Pancreas (tissue), 10 donors: ENCODE data around the gene DSC3. TPM values are rescaled to one million over a fixed set of nuclear protein-coding genes. Genes with fewer than 3 reads are reported as not detected.

ENCODE experiments used
- ATAC-seq, 4 donors: fragments of 200-7000 bp; cut with Tn5 transposase; one replicate each; pipeline versions ENCODE4 v1.8.0 to v1.9.1; 2020; ENCODE audit warnings: mild to moderate bottlenecking in 4 of 4, moderate library complexity in 4 of 4
- DNase-seq, 6 donors: peaks; one replicate each; pipeline ENCODE4 v3.0.0-alpha.2; 2020
- FAIRE-seq: peaks from 2 replicates; lab custom pipeline; 2012; peaks lifted over from hg19 to GRCh38; lab: Jason Lieb, UNC
- H3K27ac ChIP-seq, 4 donors: fragments of 200-600 bp; sonication (generic); 1 replicate in 3 of 4; 2 replicates in 1 of 4; pipeline versions ENCODE4 v1.5.0 to v1.8.0; 2020
- H3K27me3 ChIP-seq, 4 donors: fragments of 200-600 bp; one replicate each; pipeline ENCODE4 v1.8.0; 2021
- H3K36me3 ChIP-seq, 3 donors: fragments of 200-600 bp; sonication (generic) in 1 of 3; one replicate each; pipeline versions ENCODE4 v1.5.0 to v1.8.0; 2020 to 2021
- H3K4me1 ChIP-seq, 3 donors: fragments of 200-600 bp; one replicate each; pipeline ENCODE4 v1.8.0; 2021
- H3K4me3 ChIP-seq, 4 donors: fragments of 200-600 bp; sonication (generic) in 2 of 4; one replicate each; pipeline versions ENCODE4 v1.5.0 to v1.8.0; 2020 to 2021
- H3K9me3 ChIP-seq, 4 donors: fragments of 200-600 bp; one replicate each; pipeline ENCODE4 v1.8.0; 2021
- CTCF ChIP-seq, 4 donors: fragments of 200-600 bp; sonication (generic) in 3 of 4; IDR thresholded peaks; one replicate each; pipeline versions ENCODE4 v1.5.0 to v1.8.0; 2021; ENCODE audit warnings: antibody characterized with exemption in 4 of 4
- WGBS, 2 donors: extraction: QIAGEN DNeasy Blood & Tissue Kit; methylation state at CpG; one replicate each; pipeline ENCODE4 v1.1.7; 2013; 5-methylcytosine and 5-hydroxymethylcytosine counted together
- intact Hi-C, 3 donors: fragments of 100-400 bp; cut with DNase I; formaldehyde crosslinking; loops; one replicate each; pipeline versions ENCODE4 v1.11.1 to v1.14.2; 2022
- polyA plus RNA-seq, 2 donors: library from polyadenylated mRNA; stranded (reverse); fragments of 200-250 nt; gene quantifications; one replicate each; pipeline ENCODE4 v1.2.3, GENCODE V29; 2013
- total RNA-seq, 6 donors: library from RNA; stranded (reverse); fragmentation: NEBNext Ultra II Directional in 4 of 6; extraction: Animal tissue kit (Norgen Biotek cat#: 25700) in 4 of 6; gene quantifications; one replicate each; pipeline versions ENCODE4 v1.2.1 to v1.2.4, GENCODE V29; 2021 to 2023
- donor health status: healthy with polysubstance abuse.
- donor health status: DM: no; HTN: no; CAD: no; lungs with moderate emphysema.
- donor health status: DM: no; HTN: no; CAD: no.
- donor health status: control.
- donor health status: control.
- donor health status: Bipolar disorder and iron deficiency.
- donor health status: DM: yes; HTN: yes; CAD: no.
- donor health status: DM: no; HTN: no; CAD: no.
- donor health status: DM: no; HTN: no; CAD: no.
- donor health status: DM: yes; HTN: yes; CAD: no.

Gene DSC3
- total and polyA plus RNA-seq, 8 donors = 0.04 to 0.12 (median 0.06) TPM; not detected in 1

GRCh38 chr18:30997223-30997622 lies 45.3 kb downstream of the DSC3 start:
- DNase-seq (no peak), ATAC-seq (no peak), FAIRE-seq (no peak)
- H3K27me3 ChIP-seq = peaks cover 0 to 4% (median 0%) of the 10 kb centered on the region in 4 donors
- no peaks in the 10 kb centered on the region for H3K4me1 ChIP-seq
- H3K4me3 ChIP-seq = no peak overlapping the region
- H3K9me3 ChIP-seq = no peaks in the 10 kb centered on the region
- no peaks in the 10 kb centered on the region for H3K36me3 ChIP-seq
- WGBS, 2 donors = 51 to 59% methylated on average over 2 of the region's 2 CpGs
- intact Hi-C loops = no loop called here
- H3K27ac ChIP-seq = no peak overlapping the region
- TF ChIP-seq CTCF (IDR thresholded peaks at IDR 0.05) = no peak

- intact Hi-C loops = no loop called here
- ATAC-seq = no peak
- no peak for FAIRE-seq
- TF ChIP-seq CTCF (IDR thresholded peaks at IDR 0.05) = no peak
- Histone ChIP-seq H3K27ac (no peak overlapping the region), H3K27me3 (peaks cover 0 to 4% (median 0%) of the 10 kb centered on the region in 4 donors), H3K9me3 (no peaks in the 10 kb centered on the region), H3K36me3 (no peaks in the 10 kb centered on the region), H3K4me1 (no peaks in the 10 kb centered on the region), H3K4me3 (no peak overlapping the region)
- DNase-seq = no peak
- WGBS, 2 donors = 81 to 93% methylated on average over 2 of the region's 2 CpGs
Observed at GRCh38 chr18:30992231-30992630, 50.3 kb downstream of the DSC3 start.

GRCh38 chr18:30991397-30991796 lies 51.1 kb downstream of the DSC3 start:
- Histone ChIP-seq H3K4me1 (no peaks in the 10 kb centered on the region), H3K9me3 (no peaks in the 10 kb centered on the region), H3K27me3 (peaks cover 0 to 2% (median 0%) of the 10 kb centered on the region in 4 donors), H3K4me3 (no peak overlapping the region), H3K27ac (no peak overlapping the region), H3K36me3 (no peaks in the 10 kb centered on the region)
- WGBS, 2 donors = 72 to 76% methylated on average over 5 of the region's 5 CpGs
- intact Hi-C loops = no loop called here
- FAIRE-seq = no peak
- no peak for TF ChIP-seq CTCF (IDR thresholded peaks at IDR 0.05)
- DNase-seq = no peak
- ATAC-seq = no peak

- H3K9me3 ChIP-seq = no peaks in the 10 kb centered on the region
Observed at GRCh38 chr18:30989141-30989540, 53.4 kb downstream of the DSC3 start.

More at GRCh38 chr18:30989141-30989540, 53.4 kb downstream of the DSC3 start:
- DNase-seq (no peak), ATAC-seq (no peak), FAIRE-seq (no peak)
- WGBS, 2 donors = 65 to 70% methylated on average over 1 of the region's 1 CpG
- Histone ChIP-seq H3K27me3 (no peaks in the 10 kb centered on the region), H3K36me3 (no peaks in the 10 kb centered on the region), H3K27ac (no peak overlapping the region), H3K4me3 (no peak overlapping the region), H3K4me1 (no peaks in the 10 kb centered on the region)
- intact Hi-C loops = no loop called here
- TF ChIP-seq CTCF (IDR thresholded peaks at IDR 0.05) = no peak
